ENCODE results near the gene GRM7. TPM values are rescaled to one million over a fixed set of nuclear protein-coding genes. Genes with fewer than 3 reads are reported as not detected.

The GRM7 gene
- total RNA-seq, 4 donors from 2014 or later: 0.29 to 15.8 (median 0.67) TPM

- no peak for DNase-seq
- Histone ChIP-seq H3K4me3 (no peak overlapping the region), H3K4me1 (no peaks in the 10 kb centered on the region), H3K27ac (no peak overlapping the region), H3K27me3 (no peaks in the 10 kb centered on the region), H3K36me3 (no peaks in the 10 kb centered on the region), H3K9me3 (no peaks in the 10 kb centered on the region)
- no peak for TF ChIP-seq CTCF (IDR thresholded peaks at IDR 0.05)
- TF ChIP-seq POLR2A (IDR thresholded peaks at IDR 0.05): no peak
- intact Hi-C loops (cut with DNase I; ENCODE audit: low total_unique reads): no loop called here
These were observed 405.6 kb downstream of the GRM7 start for GRCh38 chr3:7266551-7266950.

- H3K9me3 ChIP-seq: no peaks in the 10 kb centered on the region
- H3K27ac ChIP-seq: no peak overlapping the region
- H3K27me3 ChIP-seq: no peaks in the 10 kb centered on the region
- no peak for DNase-seq
- no peak overlapping the region for H3K4me3 ChIP-seq
- intact Hi-C loops (cut with DNase I; ENCODE audit: low total_unique reads): no loop called here
- TF ChIP-seq POLR2A (IDR thresholded peaks at IDR 0.05) (no peak), CTCF (IDR thresholded peaks at IDR 0.05) (no peak)
- H3K36me3 ChIP-seq: no peaks in the 10 kb centered on the region
- no peaks in the 10 kb centered on the region for H3K4me1 ChIP-seq
These were observed 409.8 kb downstream of the GRM7 start for GRCh38 chr3:7270731-7271130.

- Histone ChIP-seq H3K4me3 (no peak overlapping the region), H3K9me3 (no peaks in the 10 kb centered on the region), H3K36me3 (no peaks in the 10 kb centered on the region), H3K27me3 (no peaks in the 10 kb centered on the region), H3K27ac (no peak overlapping the region), H3K4me1 (no peaks in the 10 kb centered on the region)
- no peak for DNase-seq
- intact Hi-C loops (cut with DNase I; ENCODE audit: low total_unique reads): no loop called here
- TF ChIP-seq POLR2A (IDR thresholded peaks at IDR 0.05) (no peak), CTCF (IDR thresholded peaks at IDR 0.05) (no peak)
These were observed 410.7 kb downstream of the GRM7 start for GRCh38 chr3:7271631-7272030.

GRCh38 chr3:7272203-7272602 is 411.3 kb downstream of the GRM7 start:
- no peak for DNase-seq
- TF ChIP-seq CTCF (IDR thresholded peaks at IDR 0.05): no peak
- TF ChIP-seq POLR2A (IDR thresholded peaks at IDR 0.05): no peak
- intact Hi-C loops (cut with DNase I; ENCODE audit: low total_unique reads): no loop called here
- no peak overlapping the region for H3K27ac ChIP-seq
- H3K4me1 ChIP-seq: no peaks in the 10 kb centered on the region
- no peaks in the 10 kb centered on the region for H3K9me3 ChIP-seq
- no peaks in the 10 kb centered on the region for H3K36me3 ChIP-seq
- no peak overlapping the region for H3K4me3 ChIP-seq
- H3K27me3 ChIP-seq: no peaks in the 10 kb centered on the region

- Histone ChIP-seq H3K4me3 (no peak overlapping the region), H3K36me3 (no peaks in the 10 kb centered on the region), H3K27me3 (no peaks in the 10 kb centered on the region), H3K4me1 (no peaks in the 10 kb centered on the region), H3K9me3 (no peaks in the 10 kb centered on the region), H3K27ac (no peak overlapping the region)
- intact Hi-C loops (cut with DNase I; ENCODE audit: low total_unique reads): no loop called here
- TF ChIP-seq CTCF (IDR thresholded peaks at IDR 0.05) (no peak), POLR2A (IDR thresholded peaks at IDR 0.05) (no peak)
- no peak for DNase-seq
These were observed 414.5 kb downstream of the GRM7 start for GRCh38 chr3:7275396-7275795.
